Keratinocyte (primary cell): ENCODE measurements around the gene MYO1G. TPM values are rescaled to one million over a fixed set of nuclear protein-coding genes. Genes with fewer than 3 reads are reported as not detected.
A peak's percentile ranks its signal among the peaks of the same experiment; 100 is the strongest.

ENCODE experiments used
- DNase-seq: peaks from one replicate; pipeline ENCODE4 v3.0.0-alpha.2; 2011; ENCODE audit warnings: low read depth, missing footprints, low spot score
- FAIRE-seq: peaks from 2 replicates; lab custom pipeline; 2011; peaks lifted over from hg19 to GRCh38; lab: Jason Lieb, UNC
- H2AFZ ChIP-seq: 2 replicates; pipeline ENCODE4 v1.6.0; 2012; ENCODE audit warnings: low read length, control low read depth, inconsistent platforms; ENCODE audit not compliant: control insufficient read depth
- H3K27ac ChIP-seq: 2 replicates; pipeline ENCODE4 v1.5.1; 2011; ENCODE audit warnings: low read length; ENCODE audit not compliant: control insufficient read depth, insufficient read depth
- H3K27me3 ChIP-seq: 3 replicates; pipeline ENCODE4 v1.6.0; 2011; ENCODE audit warnings: low read length; ENCODE audit not compliant: control insufficient read depth, insufficient read depth; ENCODE audit errors: extremely low read depth
- H3K36me3 ChIP-seq, 2 experiments: 2 replicates in 1 of 2; 3 replicates in 1 of 2; pipeline ENCODE4 v1.5.1; 2011; ENCODE audit warnings: low read length in 2 of 2, mild to moderate bottlenecking in 1 of 2; ENCODE audit not compliant: control insufficient read depth in 2 of 2, insufficient read depth in 2 of 2; ENCODE audit errors: extremely low read depth in 1 of 2
- H3K4me1 ChIP-seq: 3 replicates; pipeline ENCODE4 v1.5.1; 2011; ENCODE audit warnings: low read length; ENCODE audit not compliant: control insufficient read depth, insufficient read depth; ENCODE audit errors: extremely low read depth
- H3K4me2 ChIP-seq: 3 replicates; pipeline ENCODE4 v1.6.0; 2011; ENCODE audit warnings: low read depth, low read length; ENCODE audit not compliant: control insufficient read depth, insufficient read depth; ENCODE audit errors: extremely low read depth
- H3K4me3 ChIP-seq, 3 experiments: fragments of 200-600 bp in 1 of 3; sonication (generic) in 1 of 3; 2 replicates in 2 of 3; 3 replicates in 1 of 3; pipeline ENCODE4 v1.5.1; 2011 to 2016; ENCODE audit warnings: low read length in 3 of 3, mild to moderate bottlenecking in 3 of 3, control low read depth in 2 of 3, inconsistent platforms in 1 of 3, low read depth in 1 of 3, mixed read lengths in 1 of 3, mixed run types in 1 of 3, moderate library complexity in 1 of 3; ENCODE audit not compliant: control insufficient read depth in 2 of 3, insufficient read depth in 2 of 3; ENCODE audit errors: extremely low read depth in 1 of 3
- H3K79me2 ChIP-seq: 2 replicates; pipeline ENCODE4 v1.6.0; 2012; ENCODE audit warnings: low read length; ENCODE audit not compliant: control insufficient read depth, insufficient read depth
- H3K9ac ChIP-seq: 3 replicates; pipeline ENCODE4 v1.6.0; 2011; ENCODE audit warnings: low read length; ENCODE audit not compliant: control insufficient read depth, insufficient read depth; ENCODE audit errors: extremely low read depth
- H3K9me1 ChIP-seq: 3 replicates; pipeline ENCODE4 v1.6.0; 2011; ENCODE audit warnings: low read length; ENCODE audit not compliant: control insufficient read depth, insufficient read depth; ENCODE audit errors: extremely low read depth
- H3K9me3 ChIP-seq: 2 replicates; pipeline ENCODE4 v1.5.1; 2012; ENCODE audit warnings: low read depth, low read length; ENCODE audit not compliant: control insufficient read depth
- H4K20me1 ChIP-seq: 3 replicates; pipeline ENCODE4 v1.6.0; 2011; ENCODE audit warnings: low read length; ENCODE audit not compliant: control insufficient read depth, insufficient read depth; ENCODE audit errors: extremely low read depth
- CTCF ChIP-seq, 3 experiments: IDR thresholded peaks in 1 of 3; conservative IDR thresholded peaks in 1 of 3; optimal IDR thresholded peaks in 1 of 3; 2 replicates in 2 of 3; 3 replicates in 1 of 3; pipeline versions ENCODE3 to v1.5.1; 2011; ENCODE audit warnings: low read length in 3 of 3, mild to moderate bottlenecking in 3 of 3, moderate library complexity in 2 of 3, control low read depth in 1 of 3, inconsistent platforms in 1 of 3; ENCODE audit not compliant: insufficient read depth in 2 of 3; ENCODE audit errors: extremely low read depth in 1 of 3
- EZH2 ChIP-seq: IDR thresholded peaks from one replicate; pipeline ENCODE4 v1.6.1; 2012; ENCODE audit warnings: inconsistent platforms, mild to moderate bottlenecking, low read length, moderate library complexity
- dilution Hi-C: fragments of 300-500 bp; cut with MboI; formaldehyde crosslinking; loops from one replicate; pipeline ENCODE4 v1.7.0; 2020; ENCODE audit warnings: low sequenced_read_pairs; ENCODE audit not compliant: extremely low pct_ligation_motif_present
- polyA plus RNA-seq, 5 experiments: library from polyadenylated mRNA; depleted of rRNA in 3 of 5; stranded (reverse) in 3 of 5; stranded (forward) in 1 of 5; unstranded in 1 of 5; fragments of >200 nt; gene quantifications; 1 replicate in 1 of 5; 2 replicates in 3 of 5; 3 replicates in 1 of 5; pipeline versions ENCODE4 v1.2.1 to v1.2.3, GENCODE V29; 2011 to 2012; ENCODE audit warnings: missing spikeins in 2 of 5, low read depth in 1 of 5, low replicate concordance in 1 of 5

MYO1G gene
- polyA plus RNA-seq, 1 donor (not counting 4 experiments of a cell fraction or from before 2014, with no cell fraction given) = 0.03 TPM

DNA sequence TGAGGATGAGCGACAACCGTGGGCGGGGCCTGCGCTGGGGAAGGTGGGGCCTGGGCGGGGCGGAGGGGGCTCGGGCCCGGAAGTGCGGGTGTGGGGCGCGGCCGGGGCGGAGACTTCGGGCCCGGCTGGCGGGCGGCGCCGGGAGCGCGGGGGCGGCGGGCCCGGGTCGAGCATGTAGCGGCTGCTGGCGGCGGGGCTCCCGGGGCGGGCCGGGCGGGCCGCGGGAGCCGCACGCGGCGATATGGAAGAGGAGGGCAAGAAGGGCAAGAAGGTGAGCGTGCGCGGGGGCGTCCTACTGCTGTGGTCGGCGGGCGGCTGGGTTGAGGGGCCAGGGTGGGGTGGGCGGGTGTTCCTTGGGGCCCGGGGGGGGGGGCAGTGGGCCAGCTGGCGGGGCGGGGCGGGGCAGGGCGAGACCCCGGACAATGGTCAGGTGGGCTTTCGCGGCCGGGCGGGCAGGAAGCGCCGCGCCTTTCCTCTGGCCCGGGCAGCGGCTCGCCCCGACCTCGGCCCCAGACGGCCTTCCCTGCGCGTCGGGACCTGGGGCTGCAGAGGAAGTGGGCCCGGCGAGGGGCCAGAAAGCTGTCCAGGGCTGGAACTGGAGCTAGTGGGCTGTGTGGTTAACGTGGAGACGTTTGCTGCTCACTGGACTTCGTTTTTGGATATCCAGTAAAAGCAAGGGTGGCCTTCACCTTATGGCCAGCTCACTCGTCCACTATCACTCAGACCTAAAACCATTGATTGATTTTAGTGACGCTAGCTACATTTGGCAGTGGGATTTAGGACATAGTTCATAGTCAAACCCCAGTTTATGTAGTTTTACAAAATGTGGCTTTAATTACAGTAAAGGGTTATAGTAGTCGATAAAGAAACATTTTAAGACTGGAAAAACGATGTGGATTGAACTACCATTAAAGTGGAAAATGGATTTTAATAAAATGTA, 21.5 kb upstream of the MYO1G start, which contains the start of gene CCM2:
TSS of gene CCM2 (plus strand) at position 109 of the 940 bp plus-strand sequence. CDS start at position 242, 133 bp downstream.
- H3K36me3 ChIP-seq = peaks cover 1 to 6% of the 10 kb centered on the region in 2 experiments
- H3K4me1 ChIP-seq = peaks cover 23% of the 10 kb centered on the region
- H3K79me2 ChIP-seq = peaks cover 40% of the 10 kb centered on the region
- H3K27ac ChIP-seq = peak within 1 kb of the TSS; percentile 84
- peak within 1 kb of the TSS; percentile 87 for H3K9ac ChIP-seq
- H3K9me1 ChIP-seq = no peaks in the 10 kb centered on the region
- TF ChIP-seq EZH2 (no peak), CTCF (optimal IDR thresholded peaks at IDR 0.05 in 1 of 3, IDR thresholded peaks at IDR 0.05 in 1 of 3, conservative IDR thresholded peaks at IDR 0.05 in 1 of 3; ENCODE audit: extremely low read depth in 1 of 3, insufficient read depth in 2 of 3, low read length in 3 of 3) (no peak)
- H3K4me3 ChIP-seq = peak within 1 kb of the TSS; percentile 81 to 92 (median 87)
- no peak for DNase-seq
- no peaks in the 10 kb centered on the region for H3K27me3 ChIP-seq
- peak within 1 kb of the TSS; percentile 88 for H3K4me2 ChIP-seq
- no peaks in the 10 kb centered on the region for H3K9me3 ChIP-seq
- H4K20me1 ChIP-seq = no peaks in the 10 kb centered on the region
- peak within 1 kb of the TSS; percentile 98 for H2AFZ ChIP-seq
- dilution Hi-C loops = no loop called here
- no peak for FAIRE-seq

GRCh38 chr7:44999245-45000092, 20.7 kb upstream of the MYO1G start:
- peaks cover 23% of the 10 kb centered on the region for H3K4me1 ChIP-seq
- peak overlapping the region; percentile 87 for H3K4me2 ChIP-seq
- DNase-seq (peak; percentile 92), FAIRE-seq (no peak)
- H2AFZ ChIP-seq = peak overlapping the region; percentile 98
- H3K79me2 ChIP-seq = peaks cover 31% of the 10 kb centered on the region
- peak in 1 of 3 experiments; percentile 25 for TF ChIP-seq CTCF (optimal IDR thresholded peaks at IDR 0.05 in 1 of 3, IDR thresholded peaks at IDR 0.05 in 1 of 3, conservative IDR thresholded peaks at IDR 0.05 in 1 of 3; ENCODE audit: extremely low read depth in 1 of 3, insufficient read depth in 2 of 3, low read length in 3 of 3)
- no peak for TF ChIP-seq EZH2
- H3K27me3 ChIP-seq = no peaks in the 10 kb centered on the region
- H3K4me3 ChIP-seq = peak overlapping the region; percentile 78 to 92 (median 81)
- H3K9ac ChIP-seq = peak overlapping the region; percentile 77
- peaks cover 1 to 6% of the 10 kb centered on the region in 2 experiments for H3K36me3 ChIP-seq
- no peaks in the 10 kb centered on the region for H3K9me1 ChIP-seq
- no peaks in the 10 kb centered on the region for H3K9me3 ChIP-seq
- peak overlapping the region; percentile 84 for H3K27ac ChIP-seq
- no peaks in the 10 kb centered on the region for H4K20me1 ChIP-seq
- dilution Hi-C loops = no loop called here
